Activated CD4-positive, alpha-beta T cell treated with anti-CD3 and anti-CD28 coated beads, Interleukin-2, amount 10 ng/mL, durations not matched to agents 24 days and 14 days (primary cell): ENCODE results near the gene COL23A1. TPM values are rescaled to one million over a fixed set of nuclear protein-coding genes. Genes with fewer than 3 reads are reported as not detected.

ENCODE experiments used
- DNase-seq: peaks from one replicate; pipeline ENCODE4 v3.0.0; 2022
- H3K27ac Mint-ChIP-seq: one replicate; pipeline ENCODE4 v1.8.0; 2022; ENCODE audit warnings: mild to moderate bottlenecking, mixed read lengths
- H3K27me3 Mint-ChIP-seq: one replicate; pipeline ENCODE4 v1.8.0; 2022; ENCODE audit warnings: mixed read lengths
- H3K36me3 Mint-ChIP-seq: one replicate; pipeline ENCODE4 v1.8.0; 2022; ENCODE audit warnings: low read depth, mild to moderate bottlenecking, mixed read lengths
- H3K4me1 Mint-ChIP-seq: one replicate; pipeline ENCODE4 v1.8.0; 2021; ENCODE audit warnings: mixed read lengths
- H3K4me3 Mint-ChIP-seq: one replicate; pipeline ENCODE4 v1.8.0; 2022; ENCODE audit warnings: mild to moderate bottlenecking, moderate library complexity, mixed read lengths
- H3K9me3 Mint-ChIP-seq: one replicate; pipeline ENCODE4 v1.8.0; 2021; ENCODE audit warnings: mixed read lengths
- intact Hi-C: fragments of 100-400 bp; cut with micrococcal nuclease; formaldehyde crosslinking; loops from one replicate; pipeline ENCODE4 v1.15.1; 2023
- total RNA-seq: library from RNA; stranded (reverse); gene quantifications from 2 replicates; pipeline ENCODE4 v1.2.3, GENCODE V29; 2022

COL23A1 gene
- total RNA-seq, 1 donor from 2014 or later: 0.07 TPM

DNA sequence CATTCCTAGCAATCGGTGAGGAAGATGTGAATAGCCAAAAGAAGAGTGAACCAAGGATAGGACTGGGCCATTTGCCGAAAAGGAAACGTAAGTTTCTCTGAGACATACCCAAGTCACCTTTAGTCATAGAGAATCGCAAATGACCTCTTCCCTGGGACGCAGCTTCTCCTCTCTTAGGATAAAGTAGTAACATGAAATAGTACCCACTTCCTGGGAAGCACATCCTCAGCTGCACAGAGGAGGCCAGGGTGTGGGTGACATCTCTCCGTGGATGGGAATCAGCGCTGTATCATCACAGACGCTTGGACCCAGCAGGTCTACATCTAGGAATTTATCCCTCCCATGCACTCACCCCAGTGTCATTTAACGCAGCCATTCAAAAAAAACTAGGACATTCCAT, 236.7 kb downstream of the COL23A1 start:
- intact Hi-C loops: no loop called here
- H3K4me1 Mint-ChIP-seq: peaks cover 2% of the 10 kb centered on the region
- no peak overlapping the region for H3K27ac Mint-ChIP-seq
- H3K36me3 Mint-ChIP-seq: no peaks in the 10 kb centered on the region
- H3K4me3 Mint-ChIP-seq: no peak overlapping the region
- peaks cover 12% of the 10 kb centered on the region for H3K27me3 Mint-ChIP-seq
- no peak for DNase-seq
- H3K9me3 Mint-ChIP-seq: peaks cover 8% of the 10 kb centered on the region

DNA sequence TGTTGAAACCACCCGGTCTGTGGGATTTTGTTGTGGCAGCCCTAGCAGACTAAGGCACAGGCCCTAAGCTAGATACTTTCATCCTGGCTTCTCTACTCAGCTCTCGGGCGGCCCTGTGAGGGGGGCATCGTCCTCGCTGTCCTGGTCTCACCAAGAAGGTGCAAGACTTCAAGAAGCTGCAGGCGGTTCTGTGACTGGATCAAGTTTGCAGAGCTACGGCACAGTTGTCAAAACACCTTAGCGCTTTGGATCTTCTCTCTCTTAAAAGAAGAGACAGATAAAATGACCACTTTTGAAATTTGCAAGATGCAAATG, 238.2 kb downstream of the COL23A1 start:
- DNase-seq: no peak
- Mint-ChIP-seq H3K4me3 (no peak overlapping the region), H3K9me3 (no peaks in the 10 kb centered on the region), H3K27me3 (peaks cover 9% of the 10 kb centered on the region), H3K4me1 (peaks cover 2% of the 10 kb centered on the region), H3K27ac (no peak overlapping the region), H3K36me3 (no peaks in the 10 kb centered on the region)
- intact Hi-C loops: no loop called here

DNA sequence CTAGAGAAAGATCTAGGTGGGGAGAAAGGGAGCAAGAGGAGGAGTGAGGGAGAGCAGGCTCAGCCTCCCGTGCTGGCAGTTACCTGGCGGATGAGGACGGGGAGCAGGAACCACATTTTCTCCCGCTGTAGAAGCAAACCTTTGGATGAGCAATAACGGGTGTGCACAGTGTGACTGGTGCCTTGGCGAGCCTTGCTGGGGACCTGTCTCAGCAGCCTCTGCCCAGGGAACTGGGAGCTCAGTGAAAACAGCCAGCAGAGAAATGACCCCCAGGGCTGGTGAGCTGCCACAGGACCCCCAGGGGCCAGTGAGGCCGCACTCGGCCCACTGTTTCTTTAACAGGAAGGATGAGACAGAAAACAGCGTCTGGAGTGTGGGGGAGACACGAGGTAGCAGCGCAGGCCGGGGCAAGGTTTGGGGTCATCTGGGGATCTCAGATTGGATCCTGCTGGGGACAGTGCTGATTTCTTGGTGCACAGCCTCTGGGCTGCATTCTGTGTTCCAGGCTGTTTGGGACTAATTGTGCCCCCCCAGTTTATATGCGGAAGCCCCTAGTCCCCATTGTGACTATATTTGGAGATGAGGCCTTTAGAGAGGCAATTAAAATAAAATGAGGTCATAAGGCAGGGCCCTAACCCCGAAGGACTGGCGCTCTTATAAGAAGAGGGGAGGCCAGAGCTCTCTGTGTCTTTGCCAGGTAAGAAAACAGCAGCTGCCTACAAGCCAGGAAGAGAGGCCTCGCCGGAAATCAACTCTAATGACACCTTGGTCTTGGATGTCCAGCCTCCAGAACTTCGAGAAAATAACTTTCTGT, 238.8 kb downstream of the COL23A1 start:
- no peaks in the 10 kb centered on the region for H3K36me3 Mint-ChIP-seq
- H3K27ac Mint-ChIP-seq: no peak overlapping the region
- H3K4me3 Mint-ChIP-seq: no peak overlapping the region
- DNase-seq: no peak
- peaks cover 2% of the 10 kb centered on the region for H3K4me1 Mint-ChIP-seq
- no peaks in the 10 kb centered on the region for H3K9me3 Mint-ChIP-seq
- intact Hi-C loops: no loop called here
- H3K27me3 Mint-ChIP-seq: peaks cover 6% of the 10 kb centered on the region

DNA sequence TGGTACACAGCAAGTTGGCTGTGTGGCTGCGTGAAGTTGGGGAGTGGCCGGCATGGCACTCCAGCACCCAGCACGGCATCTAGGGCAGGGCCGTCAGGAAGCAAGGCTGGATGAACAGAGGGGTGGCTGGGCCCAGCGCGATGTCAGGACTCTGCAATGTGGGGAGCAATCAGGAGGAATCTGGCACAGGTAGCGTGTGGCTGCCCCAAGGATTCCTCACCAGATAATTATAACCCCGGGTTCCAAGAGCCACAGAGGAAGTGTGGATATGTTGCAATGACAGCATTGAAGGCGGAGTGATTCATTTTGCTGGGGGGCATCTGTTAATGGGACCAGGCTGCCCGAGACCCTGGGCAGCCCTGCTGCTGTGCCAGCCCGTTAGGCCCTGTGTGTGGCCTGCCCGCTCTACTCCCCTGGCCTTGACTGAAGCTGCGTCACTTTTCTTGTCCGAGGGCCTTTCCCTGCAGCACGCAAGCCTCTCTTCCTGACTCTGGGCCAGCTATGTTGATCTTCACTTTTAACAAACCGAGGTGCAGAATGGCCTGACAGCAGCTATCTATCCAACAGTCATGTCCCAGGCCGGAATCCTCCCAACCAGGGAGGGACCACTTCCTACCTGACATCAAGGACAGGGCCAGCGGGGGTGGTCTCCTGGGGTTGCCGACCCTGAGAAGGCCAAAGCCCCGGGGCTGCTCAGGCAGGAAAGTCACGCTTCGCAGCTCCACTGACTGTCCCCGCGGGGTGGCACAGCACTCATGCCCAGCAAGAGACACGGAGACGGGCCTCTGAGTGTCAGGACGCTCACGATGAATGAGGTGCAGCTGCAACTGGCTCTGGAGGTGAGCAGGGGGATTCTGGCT, 239.6 kb downstream of the COL23A1 start:
- DNase-seq: no peak
- H3K4me3 Mint-ChIP-seq: no peak overlapping the region
- no peaks in the 10 kb centered on the region for H3K4me1 Mint-ChIP-seq
- intact Hi-C loops: no loop called here
- H3K27ac Mint-ChIP-seq: no peak overlapping the region
- no peaks in the 10 kb centered on the region for H3K9me3 Mint-ChIP-seq
- H3K36me3 Mint-ChIP-seq: no peaks in the 10 kb centered on the region
- H3K27me3 Mint-ChIP-seq: no peaks in the 10 kb centered on the region

DNA sequence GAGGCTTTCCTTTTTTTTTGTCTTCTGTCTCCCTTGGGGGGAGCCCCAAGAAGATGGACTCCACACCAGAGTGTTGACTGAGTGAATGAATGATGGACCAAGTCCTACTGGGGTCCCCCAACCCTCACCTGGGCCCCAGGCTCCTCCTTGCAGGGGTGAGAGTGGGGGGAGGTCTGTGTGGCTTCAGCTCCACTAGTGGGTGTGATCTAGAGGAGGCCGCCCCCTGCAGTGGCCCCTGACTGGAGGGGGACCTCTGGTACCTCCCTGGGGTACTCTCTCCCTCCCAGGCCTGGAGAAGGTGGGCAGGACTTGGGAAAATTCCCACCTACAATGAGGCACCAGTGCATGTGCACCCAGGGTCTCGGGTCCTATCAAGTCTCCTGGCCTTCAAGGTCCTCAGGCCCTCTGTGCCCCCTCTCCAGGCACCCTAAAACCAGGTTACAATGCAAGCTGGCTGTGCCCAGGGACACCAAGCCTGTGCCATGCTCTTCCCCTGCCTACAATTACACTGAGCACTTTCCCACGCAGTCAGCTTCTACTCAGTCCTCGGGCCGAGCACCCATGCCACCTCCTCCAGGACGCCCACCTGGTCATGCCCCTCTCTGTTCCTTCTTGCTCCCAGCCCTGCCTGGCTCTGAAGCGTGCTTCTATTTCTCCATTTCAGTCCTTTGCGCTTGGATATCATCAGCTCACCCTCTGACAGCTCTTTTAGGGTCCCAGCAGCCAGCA, 240.4 kb downstream of the COL23A1 start:
- Mint-ChIP-seq H3K4me3 (no peak overlapping the region), H3K27me3 (no peaks in the 10 kb centered on the region), H3K4me1 (no peaks in the 10 kb centered on the region), H3K9me3 (no peaks in the 10 kb centered on the region), H3K36me3 (no peaks in the 10 kb centered on the region), H3K27ac (no peak overlapping the region)
- no peak for DNase-seq
- intact Hi-C loops: no loop called here

DNA sequence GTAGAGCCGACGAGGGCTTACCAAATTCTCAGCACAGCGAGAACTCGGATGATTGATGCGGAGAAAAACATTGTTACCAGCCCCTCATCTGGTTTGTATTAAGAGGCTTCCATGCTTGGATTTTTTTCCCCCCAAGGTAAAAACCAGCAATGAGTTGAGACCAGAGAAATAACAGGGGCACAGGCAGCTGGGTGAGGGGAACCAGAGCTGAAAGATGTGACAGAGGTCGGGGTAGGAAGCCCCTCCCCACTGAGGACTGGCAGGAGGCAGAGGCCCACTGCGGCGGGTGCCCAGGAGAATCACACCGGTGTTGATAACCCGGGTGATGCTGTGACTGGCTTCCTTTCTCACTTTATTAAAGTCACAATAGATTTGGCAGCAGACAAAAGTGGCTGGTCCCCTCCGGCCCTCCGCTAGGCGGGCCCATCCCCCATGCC, 241.1 kb downstream of the COL23A1 start:
- Mint-ChIP-seq H3K36me3 (no peaks in the 10 kb centered on the region), H3K4me3 (no peak overlapping the region), H3K4me1 (no peaks in the 10 kb centered on the region), H3K27ac (no peak overlapping the region), H3K27me3 (no peaks in the 10 kb centered on the region), H3K9me3 (no peaks in the 10 kb centered on the region)
- no peak for DNase-seq
- intact Hi-C loops: no loop called here

DNA sequence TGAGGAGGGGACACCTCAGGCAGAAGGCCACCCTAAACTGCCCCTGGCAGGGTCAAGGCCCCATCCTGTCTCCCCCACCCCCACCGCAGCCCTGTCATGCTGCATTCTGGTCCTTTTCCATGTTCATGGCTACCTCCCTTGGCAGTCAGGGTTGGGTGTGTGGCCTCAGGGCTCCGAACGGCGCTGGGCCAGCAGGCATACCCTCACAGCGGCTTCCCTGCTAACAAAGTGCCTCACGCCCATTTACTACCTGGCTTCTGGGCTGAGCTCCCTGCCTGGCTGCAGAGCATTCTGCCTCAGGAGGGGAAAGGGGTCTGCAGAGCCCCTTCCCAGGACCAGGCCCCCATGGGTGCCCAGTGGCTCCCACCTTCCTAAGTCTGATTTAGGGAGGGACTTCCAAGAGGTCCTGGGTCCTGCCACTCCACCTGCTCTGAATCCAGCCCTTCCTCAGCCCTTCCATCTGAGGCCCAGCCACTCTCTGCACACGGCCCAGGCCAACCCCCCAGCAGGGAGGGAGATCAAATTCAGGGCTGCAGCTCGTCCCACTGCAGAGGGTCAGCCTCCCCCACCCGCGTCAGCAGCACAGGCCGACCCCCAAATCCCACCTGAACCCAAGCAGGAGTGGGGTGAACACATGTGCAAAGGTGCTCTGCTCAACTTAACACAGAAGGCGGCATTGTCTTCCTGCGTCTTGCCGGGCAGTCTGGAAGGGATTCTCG, 241.7 kb downstream of the COL23A1 start:
- Mint-ChIP-seq H3K9me3 (no peaks in the 10 kb centered on the region), H3K4me1 (no peaks in the 10 kb centered on the region), H3K36me3 (no peaks in the 10 kb centered on the region), H3K4me3 (no peak overlapping the region), H3K27me3 (no peaks in the 10 kb centered on the region), H3K27ac (no peak overlapping the region)
- intact Hi-C loops: no loop called here
- no peak for DNase-seq

DNA sequence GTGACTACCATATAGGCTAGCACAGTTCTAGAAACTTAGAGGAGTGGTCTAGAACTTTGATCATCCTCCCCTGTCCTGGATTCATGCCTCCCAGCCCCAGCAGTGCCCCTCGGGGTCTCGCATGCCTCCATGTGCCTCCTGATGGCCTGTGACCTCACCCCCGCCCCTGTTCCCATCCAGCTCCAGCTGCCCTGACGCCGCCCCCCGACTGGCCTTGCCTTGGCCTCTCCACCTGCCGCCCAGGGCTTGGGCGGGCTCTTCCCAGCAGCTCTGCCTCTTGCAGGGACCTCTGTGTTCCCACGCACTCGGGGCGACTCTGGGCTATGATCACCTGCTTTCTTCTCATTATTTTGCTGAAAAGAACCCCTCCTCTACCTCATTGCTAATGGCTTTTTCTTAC, 242.2 kb downstream of the COL23A1 start:
- H3K4me3 Mint-ChIP-seq: no peak overlapping the region
- no peaks in the 10 kb centered on the region for H3K36me3 Mint-ChIP-seq
- peaks cover 1% of the 10 kb centered on the region for H3K27me3 Mint-ChIP-seq
- no peak overlapping the region for H3K27ac Mint-ChIP-seq
- intact Hi-C loops: no loop called here
- no peaks in the 10 kb centered on the region for H3K4me1 Mint-ChIP-seq
- H3K9me3 Mint-ChIP-seq: no peaks in the 10 kb centered on the region
- DNase-seq: no peak

DNA sequence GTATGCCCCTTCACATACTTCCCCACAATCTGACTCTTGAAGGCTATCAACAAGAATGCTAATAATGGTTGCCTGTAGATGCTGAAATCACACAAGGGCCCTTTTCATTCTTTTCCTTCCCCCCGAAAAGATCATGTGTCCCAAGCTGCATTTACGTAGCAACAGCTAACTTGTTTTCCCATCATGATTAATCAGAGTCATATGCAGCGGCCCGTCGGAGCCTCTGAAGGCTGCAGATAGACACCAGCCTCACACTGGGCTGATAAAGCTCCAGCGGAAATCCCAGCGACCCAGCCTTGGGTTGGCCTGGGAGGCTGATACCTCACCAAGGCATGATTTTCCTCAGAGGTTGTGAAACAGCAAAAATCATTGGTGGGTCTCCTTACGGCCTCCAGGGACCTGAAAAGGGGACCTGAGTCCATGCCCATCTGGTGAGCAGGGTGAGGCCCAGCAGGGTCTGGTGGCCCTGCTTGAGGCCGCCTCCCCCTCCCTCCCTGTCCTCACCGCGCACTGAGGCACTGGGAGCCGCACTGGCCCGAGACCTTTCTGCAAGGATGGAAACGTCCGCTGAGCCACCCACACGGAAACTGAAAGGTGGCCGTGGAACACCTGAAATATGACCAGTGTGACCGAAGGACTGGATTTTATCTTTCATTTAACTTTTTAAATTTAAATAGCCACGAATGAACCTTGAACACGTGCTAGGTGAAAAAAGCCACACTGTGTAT, 243.4 kb downstream of the COL23A1 start:
- no peaks in the 10 kb centered on the region for H3K36me3 Mint-ChIP-seq
- H3K27me3 Mint-ChIP-seq: peaks cover 2% of the 10 kb centered on the region
- no peaks in the 10 kb centered on the region for H3K4me1 Mint-ChIP-seq
- no peak overlapping the region for H3K4me3 Mint-ChIP-seq
- no peaks in the 10 kb centered on the region for H3K9me3 Mint-ChIP-seq
- no peak overlapping the region for H3K27ac Mint-ChIP-seq
- no peak for DNase-seq
- intact Hi-C loops: no loop called here

DNA sequence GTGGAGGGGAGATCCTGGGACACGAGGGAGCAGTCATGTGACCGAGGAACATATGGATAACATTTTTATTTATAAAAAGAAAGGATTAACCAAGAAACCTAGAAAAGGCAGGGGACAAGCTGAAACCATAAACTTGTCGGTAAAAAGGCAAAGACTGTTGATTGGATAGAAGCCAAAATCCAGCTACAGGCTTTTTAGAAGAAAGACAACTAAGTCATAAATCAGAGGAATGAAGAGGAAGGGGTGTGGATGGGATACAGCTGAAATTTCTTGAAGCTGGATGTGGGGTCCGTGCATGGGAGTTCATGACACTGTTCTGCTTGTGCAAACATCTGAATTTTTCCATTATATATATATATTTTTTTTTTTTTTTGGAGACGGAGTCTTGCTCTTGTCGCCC, 246.9 kb downstream of the COL23A1 start:
- no peak overlapping the region for H3K4me3 Mint-ChIP-seq
- H3K36me3 Mint-ChIP-seq: no peaks in the 10 kb centered on the region
- peaks cover 2% of the 10 kb centered on the region for H3K27me3 Mint-ChIP-seq
- no peaks in the 10 kb centered on the region for H3K4me1 Mint-ChIP-seq
- intact Hi-C loops: no loop called here
- H3K27ac Mint-ChIP-seq: no peak overlapping the region
- H3K9me3 Mint-ChIP-seq: no peaks in the 10 kb centered on the region
- no peak for DNase-seq

DNA sequence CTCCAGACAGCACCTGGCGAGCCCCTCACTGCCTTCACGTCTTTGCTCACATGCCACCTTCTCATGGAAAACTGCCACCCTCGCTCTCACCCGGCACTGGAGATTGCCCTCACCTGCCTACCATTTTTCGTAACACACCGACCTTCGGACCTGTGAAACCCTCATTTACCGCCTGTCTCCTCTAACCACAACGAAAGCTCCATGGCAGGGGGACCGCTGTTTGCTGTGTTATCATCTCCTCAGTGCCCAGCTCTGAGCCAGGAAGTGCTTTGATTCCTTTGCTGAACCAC, 248.4 kb downstream of the COL23A1 start:
- Mint-ChIP-seq H3K4me1 (no peaks in the 10 kb centered on the region), H3K9me3 (no peaks in the 10 kb centered on the region), H3K4me3 (no peak overlapping the region), H3K36me3 (no peaks in the 10 kb centered on the region), H3K27ac (no peak overlapping the region), H3K27me3 (peaks cover 2% of the 10 kb centered on the region)
- intact Hi-C loops: no loop called here
- DNase-seq: no peak

DNA sequence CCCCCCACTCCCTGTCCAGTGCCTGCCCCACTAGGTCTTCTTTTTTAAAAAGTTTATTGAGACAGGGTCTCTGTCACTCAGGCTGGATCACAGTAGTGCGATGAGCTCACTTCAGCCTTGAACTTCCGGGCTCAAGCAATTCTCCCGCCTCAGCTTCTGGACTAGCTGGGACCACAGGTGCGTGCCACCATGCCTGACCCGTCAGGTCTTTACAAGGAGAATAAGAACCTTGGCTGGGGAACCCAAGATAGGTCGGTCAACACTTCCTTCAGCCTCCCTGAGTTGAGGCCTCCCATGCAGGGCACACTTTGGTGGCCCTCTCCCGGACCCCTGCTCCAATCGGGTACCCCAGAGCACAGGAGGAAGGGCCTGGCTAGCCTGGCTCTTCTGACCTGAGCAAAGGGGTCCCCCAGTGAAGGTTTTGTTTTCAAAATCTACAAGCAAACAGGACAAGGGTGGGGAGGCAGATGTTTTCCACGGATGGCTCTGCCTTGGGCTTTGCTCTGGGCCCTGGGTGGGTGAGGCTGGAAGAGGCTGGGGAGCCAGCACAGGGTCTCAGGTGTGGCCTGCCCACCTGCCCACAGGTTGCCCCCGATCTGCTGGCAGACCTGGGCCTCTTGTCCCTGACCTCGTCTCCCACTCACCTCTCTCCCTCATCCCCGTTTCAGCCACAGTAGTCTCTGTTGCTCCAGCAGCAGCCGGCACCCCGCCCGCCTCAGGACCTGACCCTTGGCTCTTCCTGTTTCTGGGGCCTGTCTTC, 248.9 kb downstream of the COL23A1 start:
- intact Hi-C loops: no loop called here
- DNase-seq: no peak
- H3K4me3 Mint-ChIP-seq: no peak overlapping the region
- no peaks in the 10 kb centered on the region for H3K36me3 Mint-ChIP-seq
- H3K9me3 Mint-ChIP-seq: no peaks in the 10 kb centered on the region
- no peaks in the 10 kb centered on the region for H3K4me1 Mint-ChIP-seq
- H3K27me3 Mint-ChIP-seq: peaks cover 2% of the 10 kb centered on the region
- H3K27ac Mint-ChIP-seq: no peak overlapping the region

DNA sequence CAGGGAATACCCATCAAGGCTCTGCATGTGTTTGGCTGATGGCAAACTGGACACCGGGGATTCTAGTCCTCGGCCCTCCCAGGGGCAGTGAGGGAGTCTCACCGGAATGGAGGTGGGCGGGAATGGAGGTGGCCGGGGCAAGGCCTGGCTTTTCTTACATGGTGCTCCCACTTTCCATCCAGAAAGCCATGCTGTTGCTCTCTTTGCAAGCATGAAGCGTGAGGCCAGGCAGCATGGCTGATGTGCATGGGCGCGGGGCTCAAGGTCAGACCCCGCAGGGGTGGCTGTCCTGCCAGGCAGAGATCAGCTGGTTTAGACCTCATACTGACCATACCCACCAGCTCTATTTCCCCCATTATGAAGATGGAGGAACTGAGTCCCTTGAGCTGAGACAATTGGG, 249.6 kb downstream of the COL23A1 start:
- intact Hi-C loops: no loop called here
- no peaks in the 10 kb centered on the region for H3K9me3 Mint-ChIP-seq
- peaks cover 2% of the 10 kb centered on the region for H3K27me3 Mint-ChIP-seq
- no peak for DNase-seq
- H3K27ac Mint-ChIP-seq: no peak overlapping the region
- H3K4me3 Mint-ChIP-seq: no peak overlapping the region
- no peaks in the 10 kb centered on the region for H3K36me3 Mint-ChIP-seq
- H3K4me1 Mint-ChIP-seq: no peaks in the 10 kb centered on the region
